K562 (cell line): ENCODE results near the gene DBP. TPM values are rescaled to one million over a fixed set of nuclear protein-coding genes. Genes with fewer than 3 reads are reported as not detected.

ENCODE experiments used
- CBFB ChIP-seq: sonication (generic); formaldehyde crosslinking; IDR thresholded peaks from 2 replicates; pipeline ENCODE4 v1.4.0; 2020; ENCODE audit warnings: mild to moderate bottlenecking, missing genetic modification reagents
- CSDE1 ChIP-seq, 2 experiments: fragments of 450-650 bp; IDR thresholded peaks; 2 replicates each; pipeline ENCODE4 v1.6.1; 2016; ENCODE audit warnings: mild to moderate bottlenecking in 1 of 2
- CTCFL ChIP-seq: IDR thresholded peaks from 2 replicates; pipeline ENCODE4 v1.6.1; 2011; ENCODE audit warnings: borderline replicate concordance, low read depth, mild to moderate bottlenecking, moderate library complexity, low read length; ENCODE audit not compliant: insufficient read depth, poor library complexity, severe bottlenecking
- DIDO1 ChIP-seq: fragments of 450-650 bp; IDR thresholded peaks from 2 replicates; pipeline ENCODE4 v1.6.1; 2016; ENCODE audit warnings: low read depth, missing biosample characterization, missing genetic modification characterization
- FOXJ3 ChIP-seq: sonication (generic); formaldehyde crosslinking; IDR thresholded peaks from 2 replicates; pipeline ENCODE4 v1.4.0; 2020; ENCODE audit warnings: mild to moderate bottlenecking, missing genetic modification reagents
- FOXP1 ChIP-seq: sonication (generic); formaldehyde crosslinking; IDR thresholded peaks from 2 replicates; pipeline ENCODE4 v1.8.0; 2022; ENCODE audit warnings: mild to moderate bottlenecking, missing genetic modification reagents
- HNRNPUL1 ChIP-seq: fragments of 200-400 bp; formaldehyde crosslinking; IDR thresholded peaks from 2 replicates; pipeline ENCODE4 v1.6.1; 2017; ENCODE audit warnings: low read length
- LEF1 ChIP-seq: fragments of 450-650 bp; IDR thresholded peaks from 2 replicates; pipeline ENCODE4 v1.6.1; 2016; ENCODE audit warnings: mild to moderate bottlenecking
- MAFG ChIP-seq: fragments of 450-650 bp; conservative IDR thresholded peaks from 2 replicates; pipeline ENCODE4 v1.6.1; 2016; ENCODE audit warnings: missing genetic modification characterization, missing compliant biosample characterization
- NCOR1 ChIP-seq: fragments of 450-650 bp; IDR thresholded peaks from 2 replicates; pipeline ENCODE4 v1.6.1; 2016; ENCODE audit warnings: mild to moderate bottlenecking, moderate library complexity
- NFXL1 ChIP-seq: fragments of 450-650 bp; formaldehyde crosslinking; IDR thresholded peaks from 2 replicates; pipeline ENCODE4 v1.4.0; 2021; ENCODE audit warnings: mild to moderate bottlenecking
- NONO ChIP-seq, 2 experiments: fragments of 200-400 bp in 1 of 2; fragments of 450-650 bp in 1 of 2; formaldehyde crosslinking in 1 of 2; IDR thresholded peaks; 2 replicates each; pipeline ENCODE4 v1.6.1; 2017; ENCODE audit warnings: low read depth in 2 of 2, mild to moderate bottlenecking in 2 of 2, moderate library complexity in 2 of 2, low read length in 1 of 2
- PKNOX1 ChIP-seq: fragments of 450-650 bp; IDR thresholded peaks from 2 replicates; pipeline ENCODE4 v1.6.1; 2016
- RBM22 ChIP-seq: fragments of 200-400 bp; formaldehyde crosslinking; IDR thresholded peaks from 2 replicates; pipeline ENCODE4 v1.6.1; 2018; ENCODE audit warnings: low read length, low read depth; ENCODE audit not compliant: poor library complexity, severe bottlenecking
- SREBF2 ChIP-seq: sonication (generic); formaldehyde crosslinking; IDR thresholded peaks from 2 replicates; pipeline ENCODE4 v1.4.0; 2020; ENCODE audit warnings: mild to moderate bottlenecking, missing genetic modification reagents
- TCF3 ChIP-seq: sonication (generic); formaldehyde crosslinking; IDR thresholded peaks from 2 replicates; pipeline ENCODE4 v1.4.0; 2020; ENCODE audit warnings: mild to moderate bottlenecking, missing genetic modification reagents
- THAP12 ChIP-seq: fragments of 250-450 bp; sonication (Bioruptor Pico); IDR thresholded peaks from 2 replicates; pipeline ENCODE4 v1.9.0; 2021; ENCODE audit warnings: mild to moderate bottlenecking, inconsistent platforms
- ZKSCAN8 ChIP-seq: fragments of 200-800 bp; sonication (Bioruptor generic); IDR thresholded peaks from 2 replicates; pipeline ENCODE4 v1.6.1; 2016; ENCODE audit warnings: missing genetic modification characterization, missing compliant biosample characterization
- ZNF445 ChIP-seq: fragments of 250-450 bp; sonication (Bioruptor Pico); IDR thresholded peaks from 2 replicates; pipeline ENCODE4 v1.4.0; 2020; ENCODE audit warnings: low read depth, mild to moderate bottlenecking, moderate library complexity
- ZNF695 ChIP-seq: fragments of 450-650 bp; formaldehyde crosslinking; IDR thresholded peaks from 2 replicates; pipeline ENCODE4 v1.4.0; 2020; ENCODE audit warnings: mild to moderate bottlenecking, moderate library complexity
- polyA plus RNA-seq, 8 experiments: library from polyadenylated mRNA; depleted of rRNA in 4 of 8; stranded (reverse) in 5 of 8; unstranded in 3 of 8; fragments of >200 nt; fragmentation: Nextera tagmentation in 2 of 8; fragmentation: Illumina TruSeq in 1 of 8; extraction: Ambion mirVana in 2 of 8; extraction: Trizol in 1 of 8; gene quantifications; 2 replicates each; pipeline versions ENCODE4 v1.2.1 to v1.2.3, GENCODE V29; 2011 to 2014; ENCODE audit warnings: inconsistent platforms in 1 of 8, missing spikeins in 1 of 8
- total RNA-seq, 7 experiments: library from RNA; depleted of rRNA in 6 of 7; stranded (reverse); fragments of >200 nt in 6 of 7; fragmentation: Illumina TruSeq in 2 of 7; extraction: Trizol in 2 of 7; gene quantifications; 2 replicates each; pipeline versions ENCODE4 v1.2.1 to v1.2.3, GENCODE V29; 2011 to 2021; ENCODE audit warnings: low replicate concordance in 1 of 7
- TF ChIP-seq, protein P1 (sequence below): fragments of 250-450 bp; sonication (Bioruptor Pico); IDR thresholded peaks from 2 replicates; pipeline ENCODE4 v1.6.1; 2021; ENCODE audit warnings: mild to moderate bottlenecking
- TF ChIP-seq, protein P2 (sequence below), 2 experiments: fragments of 250-450 bp in 1 of 2; fragments of 450-650 bp in 1 of 2; sonication (Bioruptor Pico) in 1 of 2; IDR thresholded peaks; 2 replicates each; pipeline versions ENCODE4 v1.6.1 to v1.8.0; 2016 to 2021; ENCODE audit warnings: mild to moderate bottlenecking in 2 of 2, moderate library complexity in 2 of 2, missing compliant biosample characterization in 1 of 2, missing genetic modification characterization in 1 of 2

The DBP gene
- total and polyA plus RNA-seq, 9 of the 15 experiments (the other 6 are each of a cell fraction or from before 2014, with no cell fraction given), result 0.25 to 5.5 (median 1.8) TPM

GRCh38 chr19:48634424-48635262, 2.5 kb downstream of the DBP start (continued):
- TF ChIP-seq NONO (IDR thresholded peaks at IDR 0.05; ENCODE audit: low read depth in 2 of 2, low read length in 1 of 2), result peak in 1 of 2 experiments; percentile 94; a peak in 2 of 4 replicates
- TF ChIP-seq HNRNPUL1, result no peak
- TF ChIP-seq CSDE1 (IDR thresholded peaks at IDR 0.05), result no peak
- TF ChIP-seq, protein P1, sequence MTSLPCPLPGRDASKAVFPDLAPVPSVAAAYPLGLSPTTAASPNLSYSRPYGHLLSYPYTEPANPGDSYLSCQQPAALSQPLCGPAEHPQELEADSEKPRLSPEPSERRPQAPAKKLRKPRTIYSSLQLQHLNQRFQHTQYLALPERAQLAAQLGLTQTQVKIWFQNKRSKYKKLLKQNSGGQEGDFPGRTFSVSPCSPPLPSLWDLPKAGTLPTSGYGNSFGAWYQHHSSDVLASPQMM (CRISPR knock-in tag), result no peak
- TF ChIP-seq ZNF445 (CRISPR knock-in tag), result no peak
- peak; percentile 64; the same call in 1 of the 2 replicates for TF ChIP-seq PKNOX1
- TF ChIP-seq ZKSCAN8 (CRISPR knock-in tag), result no peak
- no peak for TF ChIP-seq SREBF2 (CRISPR knock-in tag)
- TF ChIP-seq, protein P2, sequence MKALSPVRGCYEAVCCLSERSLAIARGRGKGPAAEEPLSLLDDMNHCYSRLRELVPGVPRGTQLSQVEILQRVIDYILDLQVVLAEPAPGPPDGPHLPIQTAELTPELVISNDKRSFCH (CRISPR knock-in tag; IDR thresholded peaks at IDR 0.05), result no peak
- TF ChIP-seq, protein P2 (tag; IDR thresholded peaks at IDR 0.05), result no peak
- TF ChIP-seq FOXP1 (CRISPR knock-in tag), result no peak; the same call in 1 of the 2 replicates
- TF ChIP-seq CBFB (CRISPR knock-in tag), result no peak
- peak; percentile 95 for TF ChIP-seq LEF1
- no peak for TF ChIP-seq RBM22
- peak; percentile 92 for TF ChIP-seq NCOR1
- peak; percentile 75; the same call in 1 of the 2 replicates for TF ChIP-seq THAP12
- TF ChIP-seq DIDO1, result no peak
- TF ChIP-seq NFXL1, result no peak
- no peak for TF ChIP-seq ZNF695 (CRISPR knock-in tag)
- no peak for TF ChIP-seq CTCFL
- no peak for TF ChIP-seq TCF3 (CRISPR knock-in tag)
- no peak for TF ChIP-seq FOXJ3
- TF ChIP-seq MAFG (tag), result no peak
